ENCODE measurements around the gene ERGIC3. TPM values are rescaled to one million over a fixed set of nuclear protein-coding genes. Genes with fewer than 3 reads are reported as not detected.

Gene ERGIC3
- polyA plus RNA-seq, 1 donor from 2014 or later = 119 TPM

- H3K9me3 Mint-ChIP-seq = peaks cover 0 to 2% (median 0%) of the 10 kb centered on the region in 3 donors
- H3K4me3 Mint-ChIP-seq = no peak overlapping the region
- H3K27ac Mint-ChIP-seq = no peak overlapping the region
- no peaks in the 10 kb centered on the region for H3K4me1 Mint-ChIP-seq
- H3K36me3 Mint-ChIP-seq = peaks cover 3% of the 10 kb centered on the region
- peaks cover 1% of the 10 kb centered on the region for H3K27me3 Mint-ChIP-seq
Measured at GRCh38 chr20:35587436-35587835, 45.6 kb downstream of the ERGIC3 start.

GRCh38 chr20:35588397-35588796, 46.5 kb downstream of the ERGIC3 start:
- Mint-ChIP-seq H3K4me1 (no peaks in the 10 kb centered on the region), H3K36me3 (peaks cover 3% of the 10 kb centered on the region), H3K9me3 (no peaks in the 10 kb centered on the region), H3K27ac (no peak overlapping the region), H3K27me3 (peaks cover 1% of the 10 kb centered on the region), H3K4me3 (no peak overlapping the region)

- Mint-ChIP-seq H3K36me3 (peaks cover 3% of the 10 kb centered on the region), H3K27ac (no peak overlapping the region), H3K9me3 (no peaks in the 10 kb centered on the region), H3K4me3 (no peak overlapping the region), H3K27me3 (no peaks in the 10 kb centered on the region), H3K4me1 (no peaks in the 10 kb centered on the region)
Measured at GRCh38 chr20:35592339-35592974, 50.6 kb downstream of the ERGIC3 start.

GRCh38 chr20:35595456-35595855, 53.6 kb downstream of the ERGIC3 start:
- H3K36me3 Mint-ChIP-seq = peaks cover 3% of the 10 kb centered on the region
- H3K27ac Mint-ChIP-seq = no peak overlapping the region
- no peak overlapping the region for H3K4me3 Mint-ChIP-seq
- H3K27me3 Mint-ChIP-seq = peaks cover 10% of the 10 kb centered on the region
- H3K9me3 Mint-ChIP-seq = no peaks in the 10 kb centered on the region
- no peaks in the 10 kb centered on the region for H3K4me1 Mint-ChIP-seq

GRCh38 chr20:35595901-35596300, 54.0 kb downstream of the ERGIC3 start:
- Mint-ChIP-seq H3K9me3 (no peaks in the 10 kb centered on the region), H3K4me1 (peaks cover 0 to 3% (median 0%) of the 10 kb centered on the region in 3 donors), H3K27ac (no peak overlapping the region), H3K27me3 (peaks cover 11% of the 10 kb centered on the region), H3K36me3 (peaks cover 3% of the 10 kb centered on the region), H3K4me3 (no peak overlapping the region)

GRCh38 chr20:35597186-35597585, 55.3 kb downstream of the ERGIC3 start:
- peaks cover 16% of the 10 kb centered on the region for H3K27me3 Mint-ChIP-seq
- H3K4me1 Mint-ChIP-seq = peaks cover 2 to 4% (median 3%) of the 10 kb centered on the region in 3 donors
- no peaks in the 10 kb centered on the region for H3K36me3 Mint-ChIP-seq
- H3K4me3 Mint-ChIP-seq = no peak overlapping the region
- H3K9me3 Mint-ChIP-seq = no peaks in the 10 kb centered on the region
- no peak overlapping the region for H3K27ac Mint-ChIP-seq

GRCh38 chr20:35598476-35598875, 56.6 kb downstream of the ERGIC3 start:
- peak overlapping the region in 1 of 4 donors; percentile 5 for H3K4me3 Mint-ChIP-seq
- no peaks in the 10 kb centered on the region for H3K36me3 Mint-ChIP-seq
- peaks cover 16% of the 10 kb centered on the region for H3K27me3 Mint-ChIP-seq
- peaks cover 2 to 4% (median 3%) of the 10 kb centered on the region in 3 donors for H3K4me1 Mint-ChIP-seq
- H3K27ac Mint-ChIP-seq = no peak overlapping the region
- no peaks in the 10 kb centered on the region for H3K9me3 Mint-ChIP-seq

GRCh38 chr20:35598899-35599775, 57.3 kb downstream of the ERGIC3 start:
- peaks cover 2 to 4% (median 3%) of the 10 kb centered on the region in 3 donors for H3K4me1 Mint-ChIP-seq
- H3K27me3 Mint-ChIP-seq = peaks cover 16% of the 10 kb centered on the region
- H3K4me3 Mint-ChIP-seq = peak overlapping the region in 2 of 4 donors; percentile 5 to 10
- H3K9me3 Mint-ChIP-seq = no peaks in the 10 kb centered on the region
- H3K27ac Mint-ChIP-seq = no peak overlapping the region
- H3K36me3 Mint-ChIP-seq = no peaks in the 10 kb centered on the region

- peaks cover 3 to 5% (median 4%) of the 10 kb centered on the region in 3 donors for H3K4me1 Mint-ChIP-seq
- peak overlapping the region in 1 of 4 donors; percentile 30 for H3K4me3 Mint-ChIP-seq
- H3K27me3 Mint-ChIP-seq = peaks cover 16% of the 10 kb centered on the region
Measured at GRCh38 chr20:35599776-35600120, 57.9 kb downstream of the ERGIC3 start.

GRCh38 chr20:35600176-35600992, 58.5 kb downstream of the ERGIC3 start:
- H3K4me1 Mint-ChIP-seq = peaks cover 5 to 8% (median 7%) of the 10 kb centered on the region in 3 donors
- H3K4me3 Mint-ChIP-seq = peak overlapping the region; percentile 65 to 88 (median 79)
- H3K27me3 Mint-ChIP-seq = peaks cover 16% of the 10 kb centered on the region
- H3K9me3 Mint-ChIP-seq = no peaks in the 10 kb centered on the region
- H3K27ac Mint-ChIP-seq = peak overlapping the region in 1 of 3 donors; percentile 24
- no peaks in the 10 kb centered on the region for H3K36me3 Mint-ChIP-seq

More at GRCh38 chr20:35599776-35600120, 57.9 kb downstream of the ERGIC3 start:
- H3K36me3 Mint-ChIP-seq = no peaks in the 10 kb centered on the region
- H3K9me3 Mint-ChIP-seq = no peaks in the 10 kb centered on the region
- no peak overlapping the region for H3K27ac Mint-ChIP-seq

- Mint-ChIP-seq H3K9me3 (no peaks in the 10 kb centered on the region), H3K36me3 (no peaks in the 10 kb centered on the region), H3K4me3 (peak overlapping the region; percentile 77 to 88 (median 84)), H3K4me1 (peaks cover 5 to 8% (median 7%) of the 10 kb centered on the region in 3 donors), H3K27ac (peak overlapping the region in 2 of 3 donors; percentile 65 to 78), H3K27me3 (peaks cover 16% of the 10 kb centered on the region)
Measured at GRCh38 chr20:35600993-35601973, 59.4 kb downstream of the ERGIC3 start.

GRCh38 chr20:35601990-35602389, 60.1 kb downstream of the ERGIC3 start:
- H3K9me3 Mint-ChIP-seq = no peaks in the 10 kb centered on the region
- H3K36me3 Mint-ChIP-seq = no peaks in the 10 kb centered on the region
- H3K27me3 Mint-ChIP-seq = peaks cover 16% of the 10 kb centered on the region
- peak overlapping the region in 3 of 4 donors; percentile 41 to 52 (median 45) for H3K4me3 Mint-ChIP-seq
- peak overlapping the region in 1 of 3 donors; percentile 78 for H3K27ac Mint-ChIP-seq
- H3K4me1 Mint-ChIP-seq = peaks cover 5 to 10% (median 8%) of the 10 kb centered on the region in 3 donors

- H3K27me3 Mint-ChIP-seq = peaks cover 16% of the 10 kb centered on the region
- no peaks in the 10 kb centered on the region for H3K36me3 Mint-ChIP-seq
- peaks cover 5 to 11% (median 8%) of the 10 kb centered on the region in 3 donors for H3K4me1 Mint-ChIP-seq
- H3K27ac Mint-ChIP-seq = no peak overlapping the region
- peak overlapping the region in 1 of 4 donors; percentile 14 for H3K4me3 Mint-ChIP-seq
- no peaks in the 10 kb centered on the region for H3K9me3 Mint-ChIP-seq
Measured at GRCh38 chr20:35602851-35603495, 61.1 kb downstream of the ERGIC3 start.
